GM23338 (cell line): Measurements from ENCODE around the gene SLC12A3. TPM values are rescaled to one million over a fixed set of nuclear protein-coding genes. Genes with fewer than 3 reads are reported as not detected.

ENCODE experiments used
- ATAC-seq: fragments of 200-7000 bp; cut with Tn5 transposase; 3 replicates; pipeline ENCODE4 v1.9.1; 2020
- DNase-seq: peaks from one replicate; pipeline ENCODE4 v3.0.0-alpha.2; 2015; ENCODE audit warnings: low spot score
- H2AFZ ChIP-seq: fragments of 200-600 bp; sonication (generic); 2 replicates; pipeline ENCODE4 v1.8.0; 2016; ENCODE audit warnings: antibody characterized with exemption, mild to moderate bottlenecking, moderate library complexity
- H3F3A ChIP-seq: fragments of 200-600 bp; sonication (generic); replicated peaks from 2 replicates; pipeline ENCODE4 v1.8.0; 2017; ENCODE audit warnings: antibody characterized with exemption, mixed run types, low read depth
- H3K27ac ChIP-seq: fragments of 200-600 bp; sonication (generic); 2 replicates; pipeline ENCODE4 v1.6.1; 2016; ENCODE audit warnings: low read depth
- H3K27me3 ChIP-seq: fragments of 200-600 bp; sonication (generic); 2 replicates; pipeline ENCODE4 v1.8.0; 2016; ENCODE audit warnings: mild to moderate bottlenecking, mixed run types, moderate library complexity; ENCODE audit not compliant: insufficient read depth
- H3K36me3 ChIP-seq: fragments of 200-600 bp; sonication (generic); 2 replicates; pipeline ENCODE4 v1.8.0; 2016; ENCODE audit warnings: mild to moderate bottlenecking; ENCODE audit not compliant: insufficient read depth
- H3K4me1 ChIP-seq: fragments of 200-600 bp; sonication (generic); 2 replicates; pipeline ENCODE4 v1.8.0; 2016; ENCODE audit warnings: mild to moderate bottlenecking, moderate library complexity; ENCODE audit not compliant: insufficient read depth
- H3K4me2 ChIP-seq: fragments of 200-600 bp; sonication (generic); 2 replicates; pipeline ENCODE4 v1.7.1; 2017; ENCODE audit warnings: mixed run types
- H3K4me3 ChIP-seq: fragments of 200-600 bp; sonication (generic); 2 replicates; pipeline ENCODE4 v1.6.1; 2016; ENCODE audit warnings: mixed run types
- H3K79me2 ChIP-seq: fragments of 200-600 bp; sonication (generic); replicated peaks from 2 replicates; pipeline ENCODE4 v1.8.0; 2017; ENCODE audit warnings: mild to moderate bottlenecking; ENCODE audit not compliant: insufficient read depth
- H3K9me2 ChIP-seq: fragments of 200-600 bp; sonication (generic); 2 replicates; pipeline ENCODE4 v1.8.0; 2017; ENCODE audit not compliant: insufficient read depth
- H4K20me1 ChIP-seq: fragments of 200-600 bp; sonication (generic); replicated peaks from 2 replicates; pipeline ENCODE4 v1.8.0; 2017; ENCODE audit warnings: mild to moderate bottlenecking; ENCODE audit not compliant: insufficient read depth
- H3K27ac Mint-ChIP-seq: 2 replicates; pipeline ENCODE4 v1.8.0; 2020; ENCODE audit warnings: inconsistent platforms, mild to moderate bottlenecking, moderate library complexity, mixed read lengths
- H3K27me3 Mint-ChIP-seq: 3 replicates; pipeline ENCODE4 v1.8.0; 2022; ENCODE audit warnings: low read depth, mild to moderate bottlenecking, moderate library complexity, mixed read lengths, inconsistent platforms; ENCODE audit not compliant: insufficient read depth, poor library complexity
- H3K36me3 Mint-ChIP-seq: 3 replicates; pipeline ENCODE4 v1.8.0; 2021; ENCODE audit warnings: low read depth, mild to moderate bottlenecking, inconsistent platforms, moderate library complexity, mixed read lengths
- H3K4me1 Mint-ChIP-seq: 3 replicates; pipeline ENCODE4 v1.8.0; 2020; ENCODE audit warnings: mild to moderate bottlenecking, inconsistent platforms, mixed read lengths
- H3K4me3 Mint-ChIP-seq: 3 replicates; pipeline ENCODE4 v1.8.0; 2021; ENCODE audit warnings: moderate library complexity, mild to moderate bottlenecking, inconsistent platforms, mixed read lengths
- H3K9me3 Mint-ChIP-seq: 3 replicates; pipeline ENCODE4 v1.8.0; 2020; ENCODE audit warnings: moderate library complexity, mild to moderate bottlenecking, inconsistent platforms, mixed read lengths
- ETS1 ChIP-seq: IDR thresholded peaks from 2 replicates; pipeline ENCODE4 v1.6.1; 2016; ENCODE audit warnings: antibody characterized with exemption
- POLR2AphosphoS5 ChIP-seq: IDR thresholded peaks from 2 replicates; pipeline ENCODE4 v1.6.1; 2016; ENCODE audit warnings: antibody characterized with exemption, low read depth
- REST ChIP-seq: IDR thresholded peaks from one replicate; pipeline ENCODE4 v1.6.1; 2018; ENCODE audit warnings: antibody characterized with exemption; ENCODE audit not compliant: unreplicated experiment
- STAT1 ChIP-seq: IDR thresholded peaks from one replicate; pipeline ENCODE4 v1.6.1; 2016; ENCODE audit warnings: antibody characterized with exemption; ENCODE audit not compliant: unreplicated experiment
- ZNF114 ChIP-seq: fragments of 250-450 bp; sonication (Bioruptor Pico); IDR thresholded peaks from 2 replicates; pipeline ENCODE4 v1.5.0; 2020; ENCODE audit warnings: mild to moderate bottlenecking, moderate library complexity
- ZNF331 ChIP-seq: fragments of 250-450 bp; sonication (Bioruptor Pico); IDR thresholded peaks from 2 replicates; pipeline ENCODE4 v1.5.0; 2020; ENCODE audit warnings: low read depth, mild to moderate bottlenecking, moderate library complexity
- polyA plus RNA-seq: library from polyadenylated mRNA; unstranded; fragments of >200 nt; fragmentation: Nextera tagmentation; extraction: Ambion mirVana; gene quantifications from 2 replicates; pipeline ENCODE4 v1.2.1, GENCODE V29; 2016
- total RNA-seq: library from RNA; depleted of rRNA; stranded (reverse); fragments of >200 nt; shearing (Covaris generic); gene quantifications from 2 replicates; pipeline ENCODE4 v1.2.3, GENCODE V29; 2014

SLC12A3 gene
- total and polyA plus RNA-seq, 2 experiments from 2014 or later: not detected

- H3K27ac ChIP-seq: 0 out of 2 replicates have a peak overlapping the region, but pooled peaks have one; percentile 9
Observed at GRCh38 chr16:56930486-56931270, 65.7 kb downstream of the SLC12A3 start.

More at GRCh38 chr16:56930486-56931270, 65.7 kb downstream of the SLC12A3 start:
- Mint-ChIP-seq H3K27ac (peak overlapping the region; percentile 98), H3K4me3 (peak overlapping the region; percentile 62; the same call in 2 of the 3 replicates), H3K27me3 (peaks cover 7% of the 10 kb centered on the region), H3K4me1 (peaks cover 19% of the 10 kb centered on the region; the same call in 2 of the 3 replicates), H3K36me3 (peaks cover 19% of the 10 kb centered on the region), H3K9me3 (0 out of 3 replicates have a peak, but pooled peaks cover 2% of the 10 kb centered on the region)
- peaks cover 17% of the 10 kb centered on the region; the same call in 1 of the 2 replicates for H4K20me1 ChIP-seq
- no peaks in the 10 kb centered on the region for H3K9me2 ChIP-seq
- H3K36me3 ChIP-seq: peaks cover 9% of the 10 kb centered on the region
- DNase-seq (peak; percentile 47), ATAC-seq (no peak)
- peak overlapping the region; percentile 95; the same call in 1 of the 2 replicates for H2AFZ ChIP-seq
- TF ChIP-seq ETS1 (no peak), POLR2AphosphoS5 (no peak), STAT1 (no peak), REST (no peak), ZNF114 (CRISPR knock-in tag) (no peak), ZNF331 (CRISPR knock-in tag) (no peak)
- H3K27me3 ChIP-seq: no peaks in the 10 kb centered on the region
- peaks cover 34% of the 10 kb centered on the region for H3K79me2 ChIP-seq
- H3K4me1 ChIP-seq: peaks cover 16% of the 10 kb centered on the region
- no peaks in the 10 kb centered on the region for H3F3A ChIP-seq
- H3K4me3 ChIP-seq: no peak overlapping the region
- peak overlapping the region; percentile 99 for H3K4me2 ChIP-seq
